ENCODE measurements around the gene AP5Z1.

- TF ChIP-seq, protein P1, sequence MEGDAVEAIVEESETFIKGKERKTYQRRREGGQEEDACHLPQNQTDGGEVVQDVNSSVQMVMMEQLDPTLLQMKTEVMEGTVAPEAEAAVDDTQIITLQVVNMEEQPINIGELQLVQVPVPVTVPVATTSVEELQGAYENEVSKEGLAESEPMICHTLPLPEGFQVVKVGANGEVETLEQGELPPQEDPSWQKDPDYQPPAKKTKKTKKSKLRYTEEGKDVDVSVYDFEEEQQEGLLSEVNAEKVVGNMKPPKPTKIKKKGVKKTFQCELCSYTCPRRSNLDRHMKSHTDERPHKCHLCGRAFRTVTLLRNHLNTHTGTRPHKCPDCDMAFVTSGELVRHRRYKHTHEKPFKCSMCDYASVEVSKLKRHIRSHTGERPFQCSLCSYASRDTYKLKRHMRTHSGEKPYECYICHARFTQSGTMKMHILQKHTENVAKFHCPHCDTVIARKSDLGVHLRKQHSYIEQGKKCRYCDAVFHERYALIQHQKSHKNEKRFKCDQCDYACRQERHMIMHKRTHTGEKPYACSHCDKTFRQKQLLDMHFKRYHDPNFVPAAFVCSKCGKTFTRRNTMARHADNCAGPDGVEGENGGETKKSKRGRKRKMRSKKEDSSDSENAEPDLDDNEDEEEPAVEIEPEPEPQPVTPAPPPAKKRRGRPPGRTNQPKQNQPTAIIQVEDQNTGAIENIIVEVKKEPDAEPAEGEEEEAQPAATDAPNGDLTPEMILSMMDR (IDR thresholded peaks at IDR 0.05), result no peak
- TF ChIP-seq POLR2A (IDR thresholded peaks at IDR 0.05), result no peak
Measured at GRCh38 chr7:4809666-4810065, 34.2 kb downstream of the AP5Z1 start.

All from adrenal gland (tissue), 5 donors.